ENCODE data around the gene CA11. TPM values are rescaled to one million over a fixed set of nuclear protein-coding genes. Genes with fewer than 3 reads are reported as not detected.

CA11 gene
- total and polyA plus RNA-seq, 12 donors, result 1.8 to 24.5 (median 3.8) TPM

GRCh38 chr19:48664476-48664875, 18.5 kb upstream of the CA11 start:
- no peaks in the 10 kb centered on the region for H3K36me3 ChIP-seq
- H3K4me3 ChIP-seq, result no peak overlapping the region
- H3K9me3 ChIP-seq, result no peaks in the 10 kb centered on the region
- DNase-seq (no peak), ATAC-seq (no peak)
- intact Hi-C loops (cut with DNase I), result no loop called here
- H3K27ac ChIP-seq, result no peak overlapping the region
- no peaks in the 10 kb centered on the region for H3K27me3 ChIP-seq
- TF ChIP-seq CTCF (IDR thresholded peaks at IDR 0.05), result no peak
- H3K4me1 ChIP-seq, result peaks cover 0 to 15% (median 9%) of the 10 kb centered on the region in 9 donors
- WGBS, 2 donors, result 84 to 88% methylated on average over 14 of the region's 14 CpGs

GRCh38 chr19:48663667-48664066, 17.7 kb upstream of the CA11 start:
- H3K4me3 ChIP-seq, result no peak overlapping the region
- H3K27ac ChIP-seq, result no peak overlapping the region
- no peaks in the 10 kb centered on the region for H3K27me3 ChIP-seq
- WGBS, 2 donors, result 91 to 92% methylated on average over 4 of the region's 4 CpGs
- H3K36me3 ChIP-seq, result no peaks in the 10 kb centered on the region
- intact Hi-C loops (cut with DNase I), result no loop called here
- ATAC-seq (no peak), DNase-seq (no peak)
- H3K4me1 ChIP-seq, result peaks cover 0 to 15% (median 9%) of the 10 kb centered on the region in 9 donors
- H3K9me3 ChIP-seq, result no peaks in the 10 kb centered on the region
- no peak for TF ChIP-seq CTCF (IDR thresholded peaks at IDR 0.05)

GRCh38 chr19:48661711-48662090, 15.7 kb upstream of the CA11 start:
- 92% methylated on average over 38 to 50 of the region's 50 CpGs for WGBS, 2 donors
- intact Hi-C loops (cut with DNase I), result no loop called here
- Histone ChIP-seq H3K27me3 (no peaks in the 10 kb centered on the region), H3K36me3 (no peaks in the 10 kb centered on the region), H3K4me3 (no peak overlapping the region), H3K27ac (peak overlapping the region in 1 of 10 donors; percentile 2), H3K9me3 (no peaks in the 10 kb centered on the region), H3K4me1 (peaks cover 0 to 15% (median 9%) of the 10 kb centered on the region in 9 donors)
- ATAC-seq (peak in 1 of 8 donors; percentile 10), DNase-seq (no peak)
- no peak for TF ChIP-seq CTCF (IDR thresholded peaks at IDR 0.05)

GRCh38 chr19:48660852-48661710, 15.1 kb upstream of the CA11 start:
- intact Hi-C loops (cut with DNase I), result no loop called here
- Histone ChIP-seq H3K9me3 (no peaks in the 10 kb centered on the region), H3K4me1 (peaks cover 0 to 15% (median 9%) of the 10 kb centered on the region in 9 donors), H3K36me3 (no peaks in the 10 kb centered on the region), H3K4me3 (peak overlapping the region in 4 of 10 donors; percentile 1 to 14 (median 6)), H3K27ac (peak overlapping the region in 9 of 10 donors; percentile 2 to 75 (median 48)), H3K27me3 (no peaks in the 10 kb centered on the region)
- DNase-seq (peak; percentile 86 to 94), ATAC-seq (peak; percentile 81 to 96 (median 95))
- 55 to 68% methylated on average over 35 of the region's 35 CpGs for WGBS, 2 donors
- no peak for TF ChIP-seq CTCF (IDR thresholded peaks at IDR 0.05)
